Loucy (cell line): ENCODE results near the gene MTMR10.

Experiments used
- H2AFZ ChIP-seq: fragments of 200-600 bp; sonication (generic); 2 replicates; pipeline ENCODE4 v1.6.0; 2016; ENCODE audit warnings: antibody characterized with exemption, mild to moderate bottlenecking, low read length, moderate library complexity
- H3F3A ChIP-seq: fragments of 200-600 bp; 2 replicates; pipeline ENCODE4 v1.6.0; 2016; ENCODE audit warnings: antibody characterized with exemption, low read depth, mild to moderate bottlenecking
- H3K27me3 ChIP-seq: fragments of 200-600 bp; sonication (generic); 2 replicates; pipeline ENCODE4 v1.6.1; 2014; ENCODE audit warnings: low read length, mild to moderate bottlenecking; ENCODE audit not compliant: insufficient read depth, poor library complexity, severe bottlenecking
- H3K36me3 ChIP-seq: fragments of 200-600 bp; sonication (generic); 2 replicates; pipeline ENCODE4 v1.6.1; 2016; ENCODE audit warnings: low read length; ENCODE audit not compliant: insufficient read depth
- H3K4me1 ChIP-seq: fragments of 200-600 bp; sonication (generic); 2 replicates; pipeline ENCODE4 v1.5.1; 2014; ENCODE audit warnings: low read length, mild to moderate bottlenecking; ENCODE audit not compliant: insufficient read depth, poor library complexity, severe bottlenecking
- H3K4me2 ChIP-seq: fragments of 200-600 bp; sonication (generic); 2 replicates; pipeline ENCODE4 v1.6.0; 2014; ENCODE audit warnings: antibody characterized with exemption, low read length, low read depth, mild to moderate bottlenecking; ENCODE audit not compliant: poor library complexity, severe bottlenecking
- H3K4me3 ChIP-seq: fragments of 200-600 bp; sonication (generic); 2 replicates; pipeline ENCODE4 v1.5.1; 2014; ENCODE audit warnings: low read length, mild to moderate bottlenecking, mixed read lengths; ENCODE audit not compliant: poor library complexity, severe bottlenecking
- H3K79me2 ChIP-seq: fragments of 200-600 bp; sonication (generic); 2 replicates; pipeline ENCODE4 v1.6.1; 2014; ENCODE audit warnings: low read length; ENCODE audit not compliant: insufficient read depth
- H3K9ac ChIP-seq: fragments of 200-600 bp; sonication (generic); 2 replicates; pipeline ENCODE4 v1.6.0; 2014; ENCODE audit warnings: mild to moderate bottlenecking, low read depth, low read length, moderate library complexity; ENCODE audit not compliant: poor library complexity, severe bottlenecking
- H3K9me2 ChIP-seq: fragments of 200-600 bp; sonication (generic); replicated peaks from 2 replicates; pipeline ENCODE4 v1.6.1; 2016; ENCODE audit warnings: low read depth, low read length, mixed read lengths
- H3K9me3 ChIP-seq: fragments of 200-600 bp; sonication (generic); 2 replicates; pipeline ENCODE4 v1.6.1; 2014; ENCODE audit warnings: mild to moderate bottlenecking, antibody characterized with exemption, low read length, low read depth; ENCODE audit not compliant: insufficient read depth
- H4K20me1 ChIP-seq: fragments of 200-600 bp; sonication (generic); 2 replicates; pipeline ENCODE4 v1.6.0; 2014; ENCODE audit warnings: antibody characterized with exemption, low read length, mild to moderate bottlenecking; ENCODE audit not compliant: insufficient read depth, poor library complexity, severe bottlenecking
- EZH2phosphoT487 ChIP-seq: fragments of 200-600 bp; IDR thresholded peaks from 2 replicates; pipeline ENCODE4 v1.6.1; 2018; ENCODE audit warnings: antibody characterized with exemption, mild to moderate bottlenecking, moderate library complexity, borderline replicate concordance
- TF ChIP-seq, protein P1 (sequence below): fragments of 200-600 bp; sonication (generic); conservative IDR thresholded peaks from 2 replicates; pipeline ENCODE4 v1.5.1; 2014; ENCODE audit warnings: mild to moderate bottlenecking, antibody characterized with exemption, low read length

Gene MTMR10

DNA sequence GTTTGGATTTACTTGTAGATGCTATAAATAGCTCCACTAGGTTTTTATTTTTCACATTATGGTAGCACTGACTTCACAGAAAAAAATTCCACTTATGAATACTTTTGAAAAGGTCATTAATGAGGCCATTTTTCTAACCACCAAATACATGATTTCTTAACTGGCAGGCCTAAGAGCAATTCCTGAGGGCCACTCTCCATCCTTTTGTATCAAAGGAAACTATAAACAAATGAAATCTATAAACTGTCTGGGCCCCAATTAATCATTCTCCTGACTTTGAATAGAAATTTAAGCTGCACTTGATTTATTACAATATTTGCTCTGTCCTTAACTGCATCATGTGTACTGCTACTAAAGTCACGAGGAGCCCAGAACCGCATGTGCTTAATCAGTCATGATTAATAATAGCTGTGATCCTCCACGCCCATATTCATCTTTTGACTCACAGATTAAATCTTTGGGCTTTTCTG is 25.1 kb upstream of the MTMR10 start:
- Histone ChIP-seq H3K9me3 (peaks cover 15% of the 10 kb centered on the region), H3F3A (no peaks in the 10 kb centered on the region), H3K9ac (no peak overlapping the region), H3K4me2 (no peak overlapping the region), H3K79me2 (no peaks in the 10 kb centered on the region), H3K27me3 (no peaks in the 10 kb centered on the region), H3K4me1 (peaks cover 17% of the 10 kb centered on the region), H3K9me2 (no peaks in the 10 kb centered on the region), H4K20me1 (no peaks in the 10 kb centered on the region), H3K36me3 (no peaks in the 10 kb centered on the region), H2AFZ (no peak overlapping the region), H3K4me3 (no peak overlapping the region)
- TF ChIP-seq EZH2phosphoT487, result no peak
- TF ChIP-seq, protein P1, sequence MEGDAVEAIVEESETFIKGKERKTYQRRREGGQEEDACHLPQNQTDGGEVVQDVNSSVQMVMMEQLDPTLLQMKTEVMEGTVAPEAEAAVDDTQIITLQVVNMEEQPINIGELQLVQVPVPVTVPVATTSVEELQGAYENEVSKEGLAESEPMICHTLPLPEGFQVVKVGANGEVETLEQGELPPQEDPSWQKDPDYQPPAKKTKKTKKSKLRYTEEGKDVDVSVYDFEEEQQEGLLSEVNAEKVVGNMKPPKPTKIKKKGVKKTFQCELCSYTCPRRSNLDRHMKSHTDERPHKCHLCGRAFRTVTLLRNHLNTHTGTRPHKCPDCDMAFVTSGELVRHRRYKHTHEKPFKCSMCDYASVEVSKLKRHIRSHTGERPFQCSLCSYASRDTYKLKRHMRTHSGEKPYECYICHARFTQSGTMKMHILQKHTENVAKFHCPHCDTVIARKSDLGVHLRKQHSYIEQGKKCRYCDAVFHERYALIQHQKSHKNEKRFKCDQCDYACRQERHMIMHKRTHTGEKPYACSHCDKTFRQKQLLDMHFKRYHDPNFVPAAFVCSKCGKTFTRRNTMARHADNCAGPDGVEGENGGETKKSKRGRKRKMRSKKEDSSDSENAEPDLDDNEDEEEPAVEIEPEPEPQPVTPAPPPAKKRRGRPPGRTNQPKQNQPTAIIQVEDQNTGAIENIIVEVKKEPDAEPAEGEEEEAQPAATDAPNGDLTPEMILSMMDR, result no peak

DNA sequence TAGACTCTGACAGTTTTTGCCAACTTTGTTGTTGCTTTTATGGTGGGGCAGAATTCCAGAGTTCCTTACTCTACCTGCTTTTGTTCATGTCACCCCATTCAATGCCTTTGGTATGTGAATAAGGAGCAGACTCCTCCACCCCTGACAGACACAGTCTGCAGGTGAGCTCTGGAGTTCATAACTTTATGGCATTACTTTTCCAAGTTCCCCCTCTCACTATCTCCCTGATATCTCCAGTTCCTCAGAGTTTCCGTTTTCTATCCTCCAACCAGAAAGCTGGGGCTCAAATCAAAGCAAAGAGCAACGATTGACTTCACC is 23.1 kb upstream of the MTMR10 start:
- H2AFZ ChIP-seq, result peak overlapping the region; percentile 88
- no peak for TF ChIP-seq EZH2phosphoT487
- TF ChIP-seq, protein P1, result no peak
- no peaks in the 10 kb centered on the region for H3K36me3 ChIP-seq
- H3K9ac ChIP-seq, result peak overlapping the region; percentile 21
- no peaks in the 10 kb centered on the region for H4K20me1 ChIP-seq
- peaks cover 17% of the 10 kb centered on the region for H3K4me1 ChIP-seq
- peaks cover 15% of the 10 kb centered on the region for H3K9me3 ChIP-seq
- no peaks in the 10 kb centered on the region for H3K79me2 ChIP-seq
- H3K9me2 ChIP-seq, result no peaks in the 10 kb centered on the region
- no peaks in the 10 kb centered on the region for H3K27me3 ChIP-seq
- H3K4me3 ChIP-seq, result no peak overlapping the region
- peak overlapping the region; percentile 54 for H3K4me2 ChIP-seq
- H3F3A ChIP-seq, result no peaks in the 10 kb centered on the region

DNA sequence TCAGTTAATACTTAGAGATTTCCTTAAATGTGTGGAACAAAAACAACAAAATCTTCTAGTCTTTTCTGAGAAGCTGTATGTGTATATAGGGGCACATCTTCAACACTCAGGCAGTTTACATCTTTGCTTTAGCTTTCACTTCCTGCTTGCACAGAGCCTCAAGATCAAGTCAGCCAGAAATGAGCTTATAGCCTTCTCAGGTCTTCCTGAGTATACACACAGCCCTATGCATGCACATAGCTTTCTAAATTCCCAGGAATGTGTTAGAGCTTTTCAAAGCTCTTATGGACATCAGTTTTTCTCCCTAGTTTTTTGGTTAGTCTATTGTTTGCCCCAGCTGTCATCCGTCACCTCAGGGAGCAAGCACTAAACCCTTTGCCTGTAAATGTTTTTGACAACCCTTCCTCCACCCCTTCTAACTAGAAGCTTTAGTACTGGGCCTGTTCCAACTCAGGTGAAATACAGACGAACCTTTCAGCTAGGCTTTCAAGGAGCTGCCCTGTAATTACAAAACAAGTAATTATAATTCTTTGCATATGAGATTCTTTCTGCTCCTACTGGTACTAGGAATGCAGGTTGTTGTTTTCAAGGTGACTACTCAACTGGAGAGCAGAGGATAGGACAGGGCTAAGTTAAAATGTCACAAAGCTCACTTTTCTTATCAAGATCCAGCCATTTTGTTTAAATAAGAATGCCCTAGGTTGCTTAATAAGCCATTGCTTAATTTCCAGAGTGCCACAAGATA is 22.6 kb upstream of the MTMR10 start:
- no peaks in the 10 kb centered on the region for H3K36me3 ChIP-seq
- no peaks in the 10 kb centered on the region for H4K20me1 ChIP-seq
- no peaks in the 10 kb centered on the region for H3F3A ChIP-seq
- no peaks in the 10 kb centered on the region for H3K27me3 ChIP-seq
- H2AFZ ChIP-seq, result peak overlapping the region; percentile 88
- peak overlapping the region; percentile 7 for H3K4me3 ChIP-seq
- peak overlapping the region; percentile 54 for H3K4me2 ChIP-seq
- peaks cover 17% of the 10 kb centered on the region for H3K4me1 ChIP-seq
- no peaks in the 10 kb centered on the region for H3K79me2 ChIP-seq
- H3K9me3 ChIP-seq, result peaks cover 15% of the 10 kb centered on the region
- no peaks in the 10 kb centered on the region for H3K9me2 ChIP-seq
- TF ChIP-seq EZH2phosphoT487, result no peak
- TF ChIP-seq, protein P1, result no peak
- H3K9ac ChIP-seq, result peak overlapping the region; percentile 21
